OCI-LY7 (cell line): ENCODE measurements around the gene CCDC92. TPM values are rescaled to one million over a fixed set of nuclear protein-coding genes. Genes with fewer than 3 reads are reported as not detected.

Experiments used
- BruUV-seq: library from RNA; stranded (reverse); fragments of 400-500 nt; replicated peaks from 2 replicates; lab custom pipeline; 2021; lab: Mats Ljungman, UMichigan
- CTCF ChIA-PET: fragments of 300-600 bp; sonication (Branson Sonifier 250); formaldehyde crosslinking; loops from one replicate; lab custom pipeline; 2022; ENCODE audit warnings: antibody characterized with exemption; ENCODE audit not compliant: unreplicated experiment; lab: Charles Lee
- POLR2A ChIA-PET: fragments of 300-600 bp; sonication (Branson Sonifier 250); formaldehyde crosslinking; loops from one replicate; lab custom pipeline; 2022; ENCODE audit warnings: antibody characterized with exemption; lab: Charles Lee
- DNase-seq: peaks from one replicate; pipeline ENCODE4 v3.0.0-alpha.2; 2015; ENCODE audit warnings: low spot score
- H2AFZ ChIP-seq: fragments of 200-600 bp; sonication (generic), shearing (Covaris generic); 2 replicates; pipeline ENCODE4 v1.6.1; 2014; ENCODE audit warnings: mild to moderate bottlenecking, antibody characterized with exemption, low read length, moderate library complexity
- H3K27ac ChIP-seq: fragments of 200-600 bp; sonication (generic); 2 replicates; pipeline ENCODE4 v1.5.1; 2014; ENCODE audit warnings: mixed run types, low read depth, mild to moderate bottlenecking, moderate library complexity, low read length, inconsistent platforms; ENCODE audit not compliant: poor library complexity, severe bottlenecking
- H3K36me3 ChIP-seq: fragments of 200-600 bp; sonication (generic); 2 replicates; pipeline ENCODE4 v1.6.1; 2014; ENCODE audit warnings: mild to moderate bottlenecking, antibody characterized with exemption, low read length, moderate library complexity, mixed read lengths; ENCODE audit not compliant: insufficient read depth
- H3K4me1 ChIP-seq: fragments of 200-600 bp; sonication (generic); 2 replicates; pipeline ENCODE4 v1.5.1; 2014; ENCODE audit warnings: mild to moderate bottlenecking, low read length; ENCODE audit not compliant: insufficient read depth, poor library complexity, severe bottlenecking
- H3K4me2 ChIP-seq: fragments of 200-600 bp; sonication (generic); 2 replicates; pipeline ENCODE4 v1.6.1; 2014; ENCODE audit warnings: mild to moderate bottlenecking, low read length
- H3K4me3 ChIP-seq: fragments of 200-600 bp; sonication (generic); 2 replicates; pipeline ENCODE4 v1.5.1; 2014; ENCODE audit warnings: mild to moderate bottlenecking, low read depth, low read length; ENCODE audit not compliant: poor library complexity, severe bottlenecking
- H3K79me2 ChIP-seq: fragments of 200-600 bp; sonication (generic); 2 replicates; pipeline ENCODE4 v1.6.1; 2016; ENCODE audit warnings: low read depth, mild to moderate bottlenecking, low read length, moderate library complexity, mixed read lengths; ENCODE audit not compliant: insufficient read depth
- H3K9me2 ChIP-seq: fragments of 200-600 bp; sonication (generic); 2 replicates; pipeline ENCODE4 v1.6.1; 2016; ENCODE audit warnings: mild to moderate bottlenecking, low read length, mixed read lengths; ENCODE audit not compliant: insufficient read depth
- H3K9me3 ChIP-seq: fragments of 200-600 bp; sonication (generic); 2 replicates; pipeline ENCODE4 v1.6.1; 2014; ENCODE audit warnings: mild to moderate bottlenecking, mixed run types, low read length, mixed read lengths
- H4K20me1 ChIP-seq: fragments of 200-600 bp; sonication (generic); 2 replicates; pipeline ENCODE4 v1.6.1; 2014; ENCODE audit warnings: mild to moderate bottlenecking, antibody characterized with exemption, low read length, moderate library complexity, mixed read lengths; ENCODE audit not compliant: insufficient read depth
- EZH2phosphoT487 ChIP-seq: fragments of 200-600 bp; sonication (generic); IDR thresholded peaks from 2 replicates; pipeline ENCODE4 v1.6.1; 2018; ENCODE audit warnings: low read depth, borderline replicate concordance, mild to moderate bottlenecking, mixed run types, antibody characterized with exemption, low read length, moderate library complexity, mixed read lengths
- intact Hi-C: fragments of 100-400 bp; cut with micrococcal nuclease; formaldehyde crosslinking; loops from one replicate; pipeline ENCODE4 v1.10.0; 2022; ENCODE audit not compliant: unreplicated experiment
- total RNA-seq, 2 experiments: library from RNA; depleted of rRNA in 1 of 2; stranded (reverse); fragments of >200 nt in 1 of 2; shearing (Covaris generic) in 1 of 2; gene quantifications; 2 replicates each; pipeline ENCODE4 v1.2.3, GENCODE V29; 2014 to 2022
- TF ChIP-seq, protein P1 (sequence below): fragments of 200-600 bp; sonication (generic); conservative IDR thresholded peaks from 2 replicates; pipeline ENCODE4 v1.5.1; 2014; ENCODE audit warnings: mild to moderate bottlenecking, antibody characterized with exemption, low read length, moderate library complexity, mixed read lengths

Gene CCDC92
- total RNA-seq, 2 experiments from 2014 or later = 3.1 to 12.3 TPM

DNA sequence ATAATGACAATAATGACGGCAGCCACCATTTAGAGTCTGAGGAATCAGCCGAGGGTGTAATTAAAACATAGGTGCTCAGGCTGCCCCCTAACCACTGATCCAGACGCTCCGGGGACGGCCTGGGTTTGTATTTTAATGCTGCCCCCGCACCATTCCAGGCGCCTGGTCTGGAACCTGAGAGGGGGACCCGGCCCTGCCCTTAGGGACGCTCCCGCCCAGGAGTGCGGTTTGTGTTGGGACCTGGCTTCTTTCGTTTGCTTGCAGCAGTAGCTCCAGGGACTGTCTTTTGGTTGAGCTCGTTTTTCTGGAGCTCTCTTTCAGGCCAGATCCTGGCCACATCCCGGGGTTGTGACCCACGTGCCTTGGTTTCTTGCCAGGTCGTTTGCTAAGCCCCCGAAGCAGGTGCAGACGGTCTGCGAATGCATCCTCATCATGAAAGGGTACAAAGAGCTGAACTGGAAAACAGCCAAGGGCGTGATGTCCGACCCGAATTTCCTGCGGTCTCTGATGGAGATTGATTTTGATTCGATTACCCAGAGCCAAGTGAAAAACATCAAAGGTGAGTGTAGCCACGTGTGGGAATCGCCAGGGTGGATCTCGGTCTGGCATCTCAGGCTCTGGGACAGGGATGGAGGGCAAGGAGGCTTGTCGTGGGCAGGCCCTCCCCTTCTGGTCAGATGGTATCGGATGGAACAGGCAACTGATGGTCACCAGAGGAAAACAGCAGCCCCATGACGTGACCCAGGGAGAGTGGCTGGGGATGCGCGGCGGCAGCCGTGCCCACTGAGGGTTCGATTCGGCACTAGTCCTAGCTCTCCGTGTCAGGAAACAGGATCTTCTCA, 63.5 kb downstream of the CCDC92 start:
- no peak for DNase-seq
- Histone ChIP-seq H3K36me3 (no peaks in the 10 kb centered on the region), H4K20me1 (no peaks in the 10 kb centered on the region), H3K9me3 (no peaks in the 10 kb centered on the region), H3K9me2 (no peaks in the 10 kb centered on the region), H3K79me2 (no peaks in the 10 kb centered on the region), H3K4me3 (no peak overlapping the region), H3K27ac (no peak overlapping the region), H3K4me1 (no peaks in the 10 kb centered on the region), H3K4me2 (no peak overlapping the region), H2AFZ (no peak overlapping the region)
- POLR2A ChIA-PET = interaction anchor here (0.6 kb wide), 1 partner anchor 376 kb away, joined by 4 read pairs; no protein-coding TSS in a partner anchor
- intact Hi-C loops = loop anchor here (5.0 kb wide), 1 partner anchor 123 kb away; no protein-coding TSS in a partner anchor
- TF ChIP-seq EZH2phosphoT487 = no peak
- TF ChIP-seq, protein P1, sequence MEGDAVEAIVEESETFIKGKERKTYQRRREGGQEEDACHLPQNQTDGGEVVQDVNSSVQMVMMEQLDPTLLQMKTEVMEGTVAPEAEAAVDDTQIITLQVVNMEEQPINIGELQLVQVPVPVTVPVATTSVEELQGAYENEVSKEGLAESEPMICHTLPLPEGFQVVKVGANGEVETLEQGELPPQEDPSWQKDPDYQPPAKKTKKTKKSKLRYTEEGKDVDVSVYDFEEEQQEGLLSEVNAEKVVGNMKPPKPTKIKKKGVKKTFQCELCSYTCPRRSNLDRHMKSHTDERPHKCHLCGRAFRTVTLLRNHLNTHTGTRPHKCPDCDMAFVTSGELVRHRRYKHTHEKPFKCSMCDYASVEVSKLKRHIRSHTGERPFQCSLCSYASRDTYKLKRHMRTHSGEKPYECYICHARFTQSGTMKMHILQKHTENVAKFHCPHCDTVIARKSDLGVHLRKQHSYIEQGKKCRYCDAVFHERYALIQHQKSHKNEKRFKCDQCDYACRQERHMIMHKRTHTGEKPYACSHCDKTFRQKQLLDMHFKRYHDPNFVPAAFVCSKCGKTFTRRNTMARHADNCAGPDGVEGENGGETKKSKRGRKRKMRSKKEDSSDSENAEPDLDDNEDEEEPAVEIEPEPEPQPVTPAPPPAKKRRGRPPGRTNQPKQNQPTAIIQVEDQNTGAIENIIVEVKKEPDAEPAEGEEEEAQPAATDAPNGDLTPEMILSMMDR = no peak
- CTCF ChIA-PET = no interaction called here
- BruUV-seq = no TSS peak

GRCh38 chr12:123907726-123908476, 64.7 kb downstream of the CCDC92 start:
- CTCF ChIA-PET = no interaction called here
- H3K4me3 ChIP-seq = no peak overlapping the region
- no peak overlapping the region for H2AFZ ChIP-seq
- intact Hi-C loops = loop anchor here (5.0 kb wide), 1 partner anchor 124 kb away; no protein-coding TSS in a partner anchor
- POLR2A ChIA-PET = no interaction called here
- no TSS peak for BruUV-seq
- no peaks in the 10 kb centered on the region for H3K9me2 ChIP-seq
- no peaks in the 10 kb centered on the region for H3K9me3 ChIP-seq
- H3K27ac ChIP-seq = no peak overlapping the region
- H3K36me3 ChIP-seq = no peaks in the 10 kb centered on the region
- H3K4me1 ChIP-seq = no peaks in the 10 kb centered on the region
- no peak for TF ChIP-seq EZH2phosphoT487
- TF ChIP-seq, protein P1 = no peak
- no peak overlapping the region for H3K4me2 ChIP-seq
- no peak for DNase-seq
- H4K20me1 ChIP-seq = no peaks in the 10 kb centered on the region
- no peaks in the 10 kb centered on the region for H3K79me2 ChIP-seq
